Caco-2 (cell line): ENCODE measurements around the gene IGSF9B. TPM values are rescaled to one million over a fixed set of nuclear protein-coding genes. Genes with fewer than 3 reads are reported as not detected.
A peak's percentile ranks its signal among the peaks of the same experiment; 100 is the strongest.

Source experiments
- BruUV-seq: library from RNA; stranded (reverse); fragments of 400-500 nt; replicated peaks from 2 replicates; lab custom pipeline; 2021; lab: Mats Ljungman, UMichigan
- CTCF ChIA-PET: fragments of 300-600 bp; sonication (Branson Sonifier 250); formaldehyde crosslinking; loops from one replicate; lab custom pipeline; 2022; ENCODE audit warnings: antibody characterized with exemption; lab: Charles Lee
- POLR2A ChIA-PET: fragments of 300-600 bp; sonication (Branson Sonifier 250); formaldehyde crosslinking; loops from one replicate; lab custom pipeline; 2022; ENCODE audit warnings: antibody characterized with exemption; lab: Charles Lee
- DNase-seq, 2 experiments: peaks; one replicate each; pipeline versions ENCODE4 v3.0.0 to v3.0.0-alpha.2; 2020 to 2022
- H3K27me3 ChIP-seq: replicated peaks from 2 replicates; pipeline ENCODE4 v1.6.0; 2011; ENCODE audit warnings: low read length; ENCODE audit not compliant: control insufficient read depth, insufficient read depth
- H3K36me3 ChIP-seq: 2 replicates; pipeline ENCODE4 v1.5.1; 2011; ENCODE audit warnings: low read length; ENCODE audit not compliant: control insufficient read depth, insufficient read depth
- H3K4me1 ChIP-seq: fragments of 250-450 bp; sonication (Bioruptor Pico); 2 replicates; pipeline ENCODE4 v1.5.1; 2020; ENCODE audit warnings: mild to moderate bottlenecking
- H3K4me3 ChIP-seq: 2 replicates; pipeline ENCODE4 v1.5.1; 2011; ENCODE audit warnings: low read depth, mild to moderate bottlenecking, control low read depth, low read length
- H3K9me3 ChIP-seq: fragments of 250-450 bp; sonication (Bioruptor Pico); 2 replicates; pipeline ENCODE4 v1.5.1; 2020; ENCODE audit warnings: mild to moderate bottlenecking, moderate library complexity
- H3K27ac Mint-ChIP-seq: one replicate; pipeline ENCODE4 v1.8.0; 2022; ENCODE audit warnings: mixed read lengths; ENCODE audit not compliant: unreplicated experiment
- H3K27me3 Mint-ChIP-seq: one replicate; pipeline ENCODE4 v1.8.0; 2022; ENCODE audit warnings: mixed read lengths; ENCODE audit not compliant: insufficient read depth, unreplicated experiment
- H3K36me3 Mint-ChIP-seq: one replicate; pipeline ENCODE4 v1.8.0; 2022; ENCODE audit warnings: mild to moderate bottlenecking, mixed read lengths; ENCODE audit not compliant: insufficient read depth, unreplicated experiment
- H3K4me1 Mint-ChIP-seq: one replicate; pipeline ENCODE4 v1.8.0; 2022; ENCODE audit warnings: low read depth, mixed read lengths; ENCODE audit not compliant: unreplicated experiment
- H3K4me3 Mint-ChIP-seq: one replicate; pipeline ENCODE4 v1.8.0; 2022; ENCODE audit warnings: mild to moderate bottlenecking, moderate library complexity, mixed read lengths; ENCODE audit not compliant: unreplicated experiment
- H3K9me3 Mint-ChIP-seq: one replicate; pipeline ENCODE4 v1.8.0; 2022; ENCODE audit warnings: mixed read lengths; ENCODE audit not compliant: unreplicated experiment
- intact Hi-C: fragments of 100-400 bp; cut with micrococcal nuclease; formaldehyde crosslinking; loops from one replicate; pipeline ENCODE4 v1.10.0; 2022; ENCODE audit not compliant: unreplicated experiment
- total RNA-seq: library from RNA; stranded (reverse); gene quantifications from 2 replicates; pipeline ENCODE4 v1.2.3, GENCODE V29; 2022
- TF ChIP-seq, protein P1 (sequence below), 2 experiments: fragments of 200-600 bp in 1 of 2; IDR thresholded peaks; 1 replicate in 1 of 2; 2 replicates in 1 of 2; pipeline versions ENCODE4 v1.5.1 to v1.8.0; 2011 to 2022; ENCODE audit warnings: antibody characterized with exemption in 1 of 2, control low read depth in 1 of 2, inconsistent platforms in 1 of 2, low read depth in 1 of 2, low read length in 1 of 2, mild to moderate bottlenecking in 1 of 2, moderate library complexity in 1 of 2; ENCODE audit not compliant: insufficient read depth in 1 of 2, severe bottlenecking in 1 of 2, unreplicated experiment in 1 of 2

The IGSF9B gene
- total RNA-seq, 1 experiment from 2014 or later: 4.2 TPM

DNA sequence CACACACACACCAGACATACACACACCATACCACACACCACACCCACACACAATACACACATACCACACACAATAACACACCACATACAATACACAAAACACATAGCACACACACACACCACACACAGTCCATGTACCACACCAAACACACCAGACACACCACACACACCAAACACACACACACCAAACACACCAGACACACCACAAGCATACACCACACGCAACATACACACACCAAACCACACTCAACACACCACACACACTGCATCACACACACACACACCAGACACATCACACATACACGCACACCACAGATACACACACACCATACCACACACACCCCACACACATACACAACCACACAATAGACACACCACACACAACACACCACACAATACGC is 54.8 kb downstream of the IGSF9B start:
- H3K36me3 ChIP-seq: no peaks in the 10 kb centered on the region
- H3K9me3 ChIP-seq: no peaks in the 10 kb centered on the region
- peak in 1 of 2 experiments; percentile 20 for DNase-seq
- H3K27me3 ChIP-seq: no peaks in the 10 kb centered on the region
- Mint-ChIP-seq H3K27ac (no peak overlapping the region), H3K4me1 (no peaks in the 10 kb centered on the region), H3K9me3 (no peaks in the 10 kb centered on the region), H3K4me3 (no peak overlapping the region), H3K36me3 (no peaks in the 10 kb centered on the region), H3K27me3 (peaks cover 2% of the 10 kb centered on the region)
- H3K4me1 ChIP-seq: no peaks in the 10 kb centered on the region
- intact Hi-C loops: no loop called here
- ChIA-PET CTCF (no interaction called here), POLR2A (no interaction called here)
- BruUV-seq: no TSS peak
- H3K4me3 ChIP-seq: no peak overlapping the region
- TF ChIP-seq, protein P1, sequence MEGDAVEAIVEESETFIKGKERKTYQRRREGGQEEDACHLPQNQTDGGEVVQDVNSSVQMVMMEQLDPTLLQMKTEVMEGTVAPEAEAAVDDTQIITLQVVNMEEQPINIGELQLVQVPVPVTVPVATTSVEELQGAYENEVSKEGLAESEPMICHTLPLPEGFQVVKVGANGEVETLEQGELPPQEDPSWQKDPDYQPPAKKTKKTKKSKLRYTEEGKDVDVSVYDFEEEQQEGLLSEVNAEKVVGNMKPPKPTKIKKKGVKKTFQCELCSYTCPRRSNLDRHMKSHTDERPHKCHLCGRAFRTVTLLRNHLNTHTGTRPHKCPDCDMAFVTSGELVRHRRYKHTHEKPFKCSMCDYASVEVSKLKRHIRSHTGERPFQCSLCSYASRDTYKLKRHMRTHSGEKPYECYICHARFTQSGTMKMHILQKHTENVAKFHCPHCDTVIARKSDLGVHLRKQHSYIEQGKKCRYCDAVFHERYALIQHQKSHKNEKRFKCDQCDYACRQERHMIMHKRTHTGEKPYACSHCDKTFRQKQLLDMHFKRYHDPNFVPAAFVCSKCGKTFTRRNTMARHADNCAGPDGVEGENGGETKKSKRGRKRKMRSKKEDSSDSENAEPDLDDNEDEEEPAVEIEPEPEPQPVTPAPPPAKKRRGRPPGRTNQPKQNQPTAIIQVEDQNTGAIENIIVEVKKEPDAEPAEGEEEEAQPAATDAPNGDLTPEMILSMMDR (IDR thresholded peaks at IDR 0.05; ENCODE audit: insufficient read depth in 1 of 2, low read depth in 1 of 2, low read length in 1 of 2, severe bottlenecking in 1 of 2, unreplicated experiment in 1 of 2): no peak

DNA sequence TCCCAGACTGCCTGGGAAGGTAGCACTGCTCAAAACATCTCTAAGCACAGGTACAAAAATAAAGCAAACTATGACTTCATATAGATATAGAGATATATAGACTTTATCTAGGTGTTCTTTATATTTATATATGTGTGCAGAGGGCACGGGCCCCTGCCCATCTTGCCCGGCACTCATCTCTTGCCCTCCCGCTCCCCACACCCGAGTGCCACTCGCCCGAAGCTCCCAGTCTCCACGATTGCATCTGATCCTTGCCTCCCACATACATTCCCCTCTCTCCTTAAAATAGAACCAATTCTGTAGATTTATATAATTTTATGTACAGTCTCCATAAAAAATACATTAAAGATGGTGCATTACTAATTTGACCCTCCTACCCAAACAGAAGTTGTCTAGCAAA is 55.5 kb downstream of the IGSF9B start:
- H3K4me1 Mint-ChIP-seq: no peaks in the 10 kb centered on the region
- POLR2A ChIA-PET: no interaction called here
- H3K27me3 Mint-ChIP-seq: peaks cover 2% of the 10 kb centered on the region
- Histone ChIP-seq H3K36me3 (no peaks in the 10 kb centered on the region), H3K9me3 (no peaks in the 10 kb centered on the region), H3K4me3 (no peak overlapping the region), H3K4me1 (no peaks in the 10 kb centered on the region), H3K27me3 (no peaks in the 10 kb centered on the region)
- TF ChIP-seq, protein P1 (IDR thresholded peaks at IDR 0.05; ENCODE audit: insufficient read depth in 1 of 2, low read depth in 1 of 2, low read length in 1 of 2, severe bottlenecking in 1 of 2, unreplicated experiment in 1 of 2): no peak
- intact Hi-C loops: no loop called here
- H3K36me3 Mint-ChIP-seq: no peaks in the 10 kb centered on the region
- H3K27ac Mint-ChIP-seq: no peak overlapping the region
- DNase-seq: no peak
- no peaks in the 10 kb centered on the region for H3K9me3 Mint-ChIP-seq
- CTCF ChIA-PET: no interaction called here
- BruUV-seq: no TSS peak
- no peak overlapping the region for H3K4me3 Mint-ChIP-seq

DNA sequence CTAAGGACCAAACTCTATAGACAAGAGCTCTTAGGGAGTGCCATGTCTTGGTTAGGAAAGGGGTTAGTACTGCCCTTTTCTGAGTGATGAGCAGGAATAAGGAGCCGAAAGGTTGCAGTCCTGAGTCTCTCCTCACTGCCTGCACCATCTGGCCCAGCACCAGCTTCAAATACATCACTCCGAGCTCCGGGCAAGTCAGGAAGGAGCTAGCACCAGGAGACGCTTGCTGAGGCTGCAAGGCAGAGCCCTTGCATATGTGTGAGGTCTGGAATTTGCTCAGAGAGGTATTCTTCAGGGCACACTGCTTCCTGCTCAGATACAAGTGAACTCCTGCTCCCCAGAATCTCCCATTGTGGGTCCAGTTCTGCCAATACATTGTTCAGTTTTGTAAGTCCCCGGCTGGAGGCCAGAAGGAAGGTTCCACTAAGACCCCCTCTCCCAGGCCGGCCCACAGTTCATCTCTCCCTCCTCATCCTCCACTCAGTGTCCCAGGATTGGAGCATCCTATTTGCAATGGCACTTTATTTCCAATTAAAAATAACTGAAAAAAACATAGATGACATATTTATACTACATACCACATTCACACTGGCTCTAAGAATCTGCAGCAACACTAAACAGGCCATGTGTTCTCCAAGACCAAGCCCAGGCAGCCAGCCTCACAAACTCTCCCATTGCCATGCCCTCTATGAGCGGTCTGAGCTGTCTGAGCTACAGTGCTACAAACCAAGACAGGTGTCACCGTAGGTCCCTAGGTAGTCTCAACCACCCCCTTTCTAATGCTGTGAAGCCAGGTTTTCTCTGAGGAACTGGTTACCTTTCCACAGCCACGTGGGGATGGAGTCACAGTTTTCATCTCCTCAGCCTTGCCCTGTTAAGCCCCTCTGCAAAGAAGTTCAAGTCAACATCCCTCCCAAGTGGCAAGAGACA is 56.3 kb downstream of the IGSF9B start:
- no peaks in the 10 kb centered on the region for H3K4me1 Mint-ChIP-seq
- BruUV-seq: no TSS peak
- no peaks in the 10 kb centered on the region for H3K36me3 ChIP-seq
- peaks cover 2% of the 10 kb centered on the region for H3K27me3 Mint-ChIP-seq
- POLR2A ChIA-PET: no interaction called here
- no peaks in the 10 kb centered on the region for H3K4me1 ChIP-seq
- CTCF ChIA-PET: no interaction called here
- DNase-seq: peak in 1 of 2 experiments; percentile 29
- TF ChIP-seq, protein P1 (IDR thresholded peaks at IDR 0.05; ENCODE audit: insufficient read depth in 1 of 2, low read depth in 1 of 2, low read length in 1 of 2, severe bottlenecking in 1 of 2, unreplicated experiment in 1 of 2): no peak
- no peaks in the 10 kb centered on the region for H3K27me3 ChIP-seq
- no peak overlapping the region for H3K27ac Mint-ChIP-seq
- H3K36me3 Mint-ChIP-seq: no peaks in the 10 kb centered on the region
- intact Hi-C loops: no loop called here
- H3K4me3 Mint-ChIP-seq: no peak overlapping the region
- H3K9me3 ChIP-seq: no peaks in the 10 kb centered on the region
- H3K9me3 Mint-ChIP-seq: no peaks in the 10 kb centered on the region
- no peak overlapping the region for H3K4me3 ChIP-seq
